SK-N-SH treated with all-trans-retinoic acid at 6 μM for 48 hours (cell line): ENCODE results near the gene CYP1A2.

ENCODE experiments used
- ATAC-seq: fragments of 200-7000 bp; cut with Tn5 transposase; 3 replicates; pipeline ENCODE4 v1.9.1; 2020; ENCODE audit warnings: mild to moderate bottlenecking, moderate library complexity
- ARNTL ChIP-seq: fragments of 450-650 bp; formaldehyde crosslinking; IDR thresholded peaks from 2 replicates; pipeline ENCODE4 v1.5.0; 2020; ENCODE audit warnings: low read depth, mild to moderate bottlenecking, moderate library complexity, borderline replicate concordance
- BACH2 ChIP-seq: fragments of 250-450 bp; sonication (Bioruptor Pico); IDR thresholded peaks from 2 replicates; pipeline ENCODE4 v1.9.0; 2021; ENCODE audit warnings: mild to moderate bottlenecking, borderline replicate concordance
- CSDC2 ChIP-seq: fragments of 250-450 bp; sonication (Bioruptor Pico); IDR thresholded peaks from 2 replicates; pipeline ENCODE4 v1.5.0; 2020; ENCODE audit warnings: mild to moderate bottlenecking, moderate library complexity
- ESRRG ChIP-seq: fragments of 250-450 bp; sonication (Bioruptor Pico); IDR thresholded peaks from 2 replicates; pipeline ENCODE4 v1.6.1; 2021; ENCODE audit warnings: mild to moderate bottlenecking
- GLIS3 ChIP-seq: fragments of 250-450 bp; sonication (Bioruptor Pico); IDR thresholded peaks from 2 replicates; pipeline ENCODE4 v1.5.0; 2020; ENCODE audit warnings: mild to moderate bottlenecking, moderate library complexity
- ISL1 ChIP-seq: fragments of 250-450 bp; sonication (Bioruptor Pico); IDR thresholded peaks from 2 replicates; pipeline ENCODE4 v2.1.2; 2022; ENCODE audit warnings: mild to moderate bottlenecking, moderate library complexity
- OSR1 ChIP-seq: fragments of 250-450 bp; sonication (Bioruptor Pico); IDR thresholded peaks from 2 replicates; pipeline ENCODE4 v1.8.0; 2022; ENCODE audit warnings: moderate library complexity, mild to moderate bottlenecking, inconsistent platforms
- PPARA ChIP-seq: fragments of 250-450 bp; sonication (Bioruptor Pico); IDR thresholded peaks from 2 replicates; pipeline ENCODE4 v1.5.0; 2020; ENCODE audit warnings: mild to moderate bottlenecking, borderline replicate concordance
- RARB ChIP-seq: fragments of 250-450 bp; sonication (Bioruptor Pico); IDR thresholded peaks from 2 replicates; pipeline ENCODE4 v1.8.0; 2021; ENCODE audit warnings: mild to moderate bottlenecking, moderate library complexity
- SNAI2 ChIP-seq: fragments of 250-450 bp; sonication (Bioruptor Pico); IDR thresholded peaks from 2 replicates; pipeline ENCODE4 v1.5.0; 2020; ENCODE audit warnings: mild to moderate bottlenecking, moderate library complexity
- TCF4 ChIP-seq: fragments of 250-450 bp; sonication (Bioruptor Pico); IDR thresholded peaks from 2 replicates; pipeline ENCODE4 v1.8.0; 2021; ENCODE audit warnings: mild to moderate bottlenecking, moderate library complexity, borderline replicate concordance
- TOX ChIP-seq: fragments of 250-450 bp; sonication (Bioruptor Pico); IDR thresholded peaks from 2 replicates; pipeline ENCODE4 v1.8.0; 2021; ENCODE audit warnings: mild to moderate bottlenecking, moderate library complexity, borderline replicate concordance
- ZFP3 ChIP-seq: fragments of 250-450 bp; sonication (Bioruptor Pico); IDR thresholded peaks from 2 replicates; pipeline ENCODE4 v1.5.0; 2020; ENCODE audit warnings: mild to moderate bottlenecking, moderate library complexity
- ZFP30 ChIP-seq: fragments of 450-650 bp; formaldehyde crosslinking; IDR thresholded peaks from 2 replicates; pipeline ENCODE4 v1.5.0; 2022; ENCODE audit warnings: mild to moderate bottlenecking, moderate library complexity
- ZNF565 ChIP-seq: fragments of 450-650 bp; formaldehyde crosslinking; conservative IDR thresholded peaks from 2 replicates; pipeline ENCODE4 v1.5.0; 2020; ENCODE audit warnings: low read depth, mild to moderate bottlenecking, moderate library complexity
- ZNF70 ChIP-seq: fragments of 450-650 bp; formaldehyde crosslinking; IDR thresholded peaks from 2 replicates; pipeline ENCODE4 v1.5.0; 2020; ENCODE audit warnings: mild to moderate bottlenecking, moderate library complexity
- ZNF8 ChIP-seq: fragments of 450-650 bp; formaldehyde crosslinking; IDR thresholded peaks from 2 replicates; pipeline ENCODE4 v1.5.0; 2020; ENCODE audit warnings: mild to moderate bottlenecking, moderate library complexity
- TF ChIP-seq, protein P1 (sequence below): fragments of 250-450 bp; sonication (Bioruptor Pico); IDR thresholded peaks from 2 replicates; pipeline ENCODE4 v1.5.1; 2020; ENCODE audit warnings: low read depth, mild to moderate bottlenecking, moderate library complexity
- TF ChIP-seq, protein P2 (sequence below): fragments of 250-450 bp; sonication (Bioruptor Pico); IDR thresholded peaks from 2 replicates; pipeline ENCODE4 v1.8.0; 2020; ENCODE audit warnings: mild to moderate bottlenecking, moderate library complexity, borderline replicate concordance
- TF ChIP-seq, protein P3 (sequence below): fragments of 250-450 bp; sonication (Bioruptor Pico); IDR thresholded peaks from 2 replicates; pipeline ENCODE4 v1.5.1; 2021; ENCODE audit warnings: mild to moderate bottlenecking, moderate library complexity

The CYP1A2 gene

GRCh38 chr15:74716651-74717050 lies 32.0 kb upstream of the CYP1A2 start:
- ATAC-seq, result no peak
- TF ChIP-seq PPARA (CRISPR knock-in tag), result no peak

- no peak for ATAC-seq
- TF ChIP-seq BACH2 (CRISPR knock-in tag) (no peak), ESRRG (no peak), ARNTL (CRISPR knock-in tag) (no peak), ZFP3 (CRISPR knock-in tag) (no peak), TOX (no peak), ZFP30 (CRISPR knock-in tag) (no peak), ZNF8 (CRISPR knock-in tag) (no peak), CSDC2 (CRISPR knock-in tag) (no peak), RARB (CRISPR knock-in tag) (no peak)
- TF ChIP-seq, protein P1, sequence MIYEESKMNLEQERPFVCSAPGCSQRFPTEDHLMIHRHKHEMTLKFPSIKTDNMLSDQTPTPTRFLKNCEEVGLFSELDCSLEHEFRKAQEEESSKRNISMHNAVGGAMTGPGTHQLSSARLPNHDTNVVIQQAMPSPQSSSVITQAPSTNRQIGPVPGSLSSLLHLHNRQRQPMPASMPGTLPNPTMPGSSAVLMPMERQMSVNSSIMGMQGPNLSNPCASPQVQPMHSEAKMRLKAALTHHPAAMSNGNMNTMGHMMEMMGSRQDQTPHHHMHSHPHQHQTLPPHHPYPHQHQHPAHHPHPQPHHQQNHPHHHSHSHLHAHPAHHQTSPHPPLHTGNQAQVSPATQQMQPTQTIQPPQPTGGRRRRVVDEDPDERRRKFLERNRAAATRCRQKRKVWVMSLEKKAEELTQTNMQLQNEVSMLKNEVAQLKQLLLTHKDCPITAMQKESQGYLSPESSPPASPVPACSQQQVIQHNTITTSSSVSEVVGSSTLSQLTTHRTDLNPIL, result no peak
- TF ChIP-seq, protein P2, sequence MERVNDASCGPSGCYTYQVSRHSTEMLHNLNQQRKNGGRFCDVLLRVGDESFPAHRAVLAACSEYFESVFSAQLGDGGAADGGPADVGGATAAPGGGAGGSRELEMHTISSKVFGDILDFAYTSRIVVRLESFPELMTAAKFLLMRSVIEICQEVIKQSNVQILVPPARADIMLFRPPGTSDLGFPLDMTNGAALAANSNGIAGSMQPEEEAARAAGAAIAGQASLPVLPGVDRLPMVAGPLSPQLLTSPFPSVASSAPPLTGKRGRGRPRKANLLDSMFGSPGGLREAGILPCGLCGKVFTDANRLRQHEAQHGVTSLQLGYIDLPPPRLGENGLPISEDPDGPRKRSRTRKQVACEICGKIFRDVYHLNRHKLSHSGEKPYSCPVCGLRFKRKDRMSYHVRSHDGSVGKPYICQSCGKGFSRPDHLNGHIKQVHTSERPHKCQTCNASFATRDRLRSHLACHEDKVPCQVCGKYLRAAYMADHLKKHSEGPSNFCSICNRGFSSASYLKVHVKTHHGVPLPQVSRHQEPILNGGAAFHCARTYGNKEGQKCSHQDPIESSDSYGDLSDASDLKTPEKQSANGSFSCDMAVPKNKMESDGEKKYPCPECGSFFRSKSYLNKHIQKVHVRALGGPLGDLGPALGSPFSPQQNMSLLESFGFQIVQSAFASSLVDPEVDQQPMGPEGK (CRISPR knock-in tag), result no peak
These were observed 26.1 kb upstream of the CYP1A2 start for GRCh38 chr15:74722591-74722990.

GRCh38 chr15:74723187-74723586 lies 25.5 kb upstream of the CYP1A2 start:
- ATAC-seq, result no peak
- TF ChIP-seq BACH2 (CRISPR knock-in tag) (no peak), ZNF8 (CRISPR knock-in tag) (no peak), ZNF565 (no peak), ESRRG (no peak), ZFP30 (CRISPR knock-in tag) (no peak), SNAI2 (CRISPR knock-in tag) (no peak), OSR1 (CRISPR knock-in tag) (no peak), PPARA (CRISPR knock-in tag) (no peak), ARNTL (CRISPR knock-in tag) (no peak)
- TF ChIP-seq, protein P1, result no peak
- TF ChIP-seq, protein P3, sequence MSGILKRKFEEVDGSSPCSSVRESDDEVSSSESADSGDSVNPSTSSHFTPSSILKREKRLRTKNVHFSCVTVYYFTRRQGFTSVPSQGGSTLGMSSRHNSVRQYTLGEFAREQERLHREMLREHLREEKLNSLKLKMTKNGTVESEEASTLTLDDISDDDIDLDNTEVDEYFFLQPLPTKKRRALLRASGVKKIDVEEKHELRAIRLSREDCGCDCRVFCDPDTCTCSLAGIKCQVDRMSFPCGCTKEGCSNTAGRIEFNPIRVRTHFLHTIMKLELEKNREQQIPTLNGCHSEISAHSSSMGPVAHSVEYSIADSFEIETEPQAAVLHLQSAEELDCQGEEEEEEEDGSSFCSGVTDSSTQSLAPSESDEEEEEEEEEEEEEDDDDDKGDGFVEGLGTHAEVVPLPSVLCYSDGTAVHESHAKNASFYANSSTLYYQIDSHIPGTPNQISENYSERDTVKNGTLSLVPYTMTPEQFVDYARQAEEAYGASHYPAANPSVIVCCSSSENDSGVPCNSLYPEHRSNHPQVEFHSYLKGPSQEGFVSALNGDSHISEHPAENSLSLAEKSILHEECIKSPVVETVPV, result no peak

- ATAC-seq, result peak; percentile 78
These were observed 24.8 kb upstream of the CYP1A2 start for GRCh38 chr15:74723754-74724334.

DNA sequence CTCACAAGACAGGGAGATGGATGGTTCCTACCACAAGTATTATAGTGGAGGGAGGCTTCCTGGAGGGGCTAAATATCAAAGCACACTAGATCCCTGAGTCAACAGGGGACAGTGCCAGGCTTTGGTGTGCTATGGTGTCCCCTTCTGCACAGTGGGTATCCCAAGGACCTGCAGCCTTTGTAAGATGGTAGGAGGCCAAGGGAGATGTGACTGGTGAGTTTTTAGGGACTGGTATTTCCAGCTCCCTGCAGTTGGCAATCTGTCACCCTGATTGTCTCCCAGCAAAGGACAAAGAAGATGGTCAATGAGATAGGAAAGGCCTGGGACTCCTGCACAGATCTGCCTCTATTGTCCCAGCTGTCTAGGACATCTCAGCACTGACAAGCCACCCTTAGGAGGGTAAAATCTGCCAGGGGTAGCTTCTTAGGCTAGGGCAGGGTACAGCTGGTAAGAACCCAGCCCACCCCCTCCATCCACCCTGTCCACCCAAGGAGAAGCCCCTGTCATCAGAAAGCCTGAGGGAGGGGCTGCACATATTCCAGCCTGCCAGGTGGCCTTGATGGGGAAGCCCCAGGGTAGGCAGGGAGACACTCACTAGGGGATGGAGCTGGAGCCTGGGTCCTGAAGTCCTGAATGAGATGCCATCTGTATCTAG lies 23.9 kb upstream of the CYP1A2 start:
- ATAC-seq, result no peak
- TF ChIP-seq, protein P2 (CRISPR knock-in tag), result no peak
- no peak for TF ChIP-seq ARNTL (CRISPR knock-in tag)
- TF ChIP-seq ZFP3 (CRISPR knock-in tag), result no peak
- TF ChIP-seq GLIS3, result no peak
- no peak for TF ChIP-seq ZNF565
- no peak for TF ChIP-seq BACH2 (CRISPR knock-in tag)
- no peak for TF ChIP-seq CSDC2 (CRISPR knock-in tag)
- no peak for TF ChIP-seq ISL1
- TF ChIP-seq ZNF70, result no peak
- TF ChIP-seq, protein P3, result no peak
- TF ChIP-seq ZNF8 (CRISPR knock-in tag), result no peak
- no peak for TF ChIP-seq ESRRG
- no peak for TF ChIP-seq SNAI2 (CRISPR knock-in tag)
- no peak for TF ChIP-seq ZFP30 (CRISPR knock-in tag)

More at GRCh38 chr15:74723754-74724334, 24.8 kb upstream of the CYP1A2 start:
- TF ChIP-seq PPARA (CRISPR knock-in tag) (no peak), ZNF8 (CRISPR knock-in tag) (no peak), ISL1 (no peak), ZNF70 (peak; percentile 7; the same call in 1 of the 2 replicates), SNAI2 (CRISPR knock-in tag) (no peak), ZFP30 (CRISPR knock-in tag) (no peak), TCF4 (CRISPR knock-in tag) (no peak)
